AG09309 (cell line): ENCODE results near the gene TM6SF1.
"Not testable (repeated sequence)": the region's sequence is repeated elsewhere in the genome, so short reads cannot be mapped to it uniquely, and the experiment has no call there.

Experiments
- DNase-seq: peaks from one replicate; pipeline ENCODE4 v3.0.0-alpha.2; 2010; ENCODE audit warnings: low read depth
- H3K4me3 ChIP-seq: 2 replicates; pipeline ENCODE4 v1.5.1; 2011; ENCODE audit warnings: mild to moderate bottlenecking, low read depth, low read length, moderate library complexity; ENCODE audit not compliant: control insufficient read depth
- TF ChIP-seq, protein P1 (sequence below): IDR thresholded peaks from 2 replicates; pipeline ENCODE4 v1.5.1; 2011; ENCODE audit warnings: mild to moderate bottlenecking, low read depth, low read length, inconsistent platforms; ENCODE audit not compliant: insufficient read depth, control insufficient read depth; ENCODE audit errors: missing control alignments

Gene TM6SF1

GRCh38 chr15:83127547-83128150 is 20.2 kb downstream of the TM6SF1 start:
- DNase-seq = no peak
- TF ChIP-seq, protein P1, sequence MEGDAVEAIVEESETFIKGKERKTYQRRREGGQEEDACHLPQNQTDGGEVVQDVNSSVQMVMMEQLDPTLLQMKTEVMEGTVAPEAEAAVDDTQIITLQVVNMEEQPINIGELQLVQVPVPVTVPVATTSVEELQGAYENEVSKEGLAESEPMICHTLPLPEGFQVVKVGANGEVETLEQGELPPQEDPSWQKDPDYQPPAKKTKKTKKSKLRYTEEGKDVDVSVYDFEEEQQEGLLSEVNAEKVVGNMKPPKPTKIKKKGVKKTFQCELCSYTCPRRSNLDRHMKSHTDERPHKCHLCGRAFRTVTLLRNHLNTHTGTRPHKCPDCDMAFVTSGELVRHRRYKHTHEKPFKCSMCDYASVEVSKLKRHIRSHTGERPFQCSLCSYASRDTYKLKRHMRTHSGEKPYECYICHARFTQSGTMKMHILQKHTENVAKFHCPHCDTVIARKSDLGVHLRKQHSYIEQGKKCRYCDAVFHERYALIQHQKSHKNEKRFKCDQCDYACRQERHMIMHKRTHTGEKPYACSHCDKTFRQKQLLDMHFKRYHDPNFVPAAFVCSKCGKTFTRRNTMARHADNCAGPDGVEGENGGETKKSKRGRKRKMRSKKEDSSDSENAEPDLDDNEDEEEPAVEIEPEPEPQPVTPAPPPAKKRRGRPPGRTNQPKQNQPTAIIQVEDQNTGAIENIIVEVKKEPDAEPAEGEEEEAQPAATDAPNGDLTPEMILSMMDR = no peak
- no peak overlapping the region for H3K4me3 ChIP-seq

GRCh38 chr15:83129791-83130190 is 22.3 kb downstream of the TM6SF1 start:
- TF ChIP-seq, protein P1 = no peak
- no peak overlapping the region for H3K4me3 ChIP-seq
- no peak for DNase-seq

GRCh38 chr15:83132861-83133523 is 25.5 kb downstream of the TM6SF1 start:
- TF ChIP-seq, protein P1 = no peak
- no peak overlapping the region for H3K4me3 ChIP-seq
- DNase-seq = no peak

GRCh38 chr15:83142151-83142550 is 34.7 kb downstream of the TM6SF1 start:
- DNase-seq, H3K4me3 ChIP-seq: not testable (repeated sequence)

- DNase-seq = no peak
- no peak overlapping the region for H3K4me3 ChIP-seq
- TF ChIP-seq, protein P1 = no peak
Observed at GRCh38 chr15:83144771-83145170, 37.3 kb downstream of the TM6SF1 start.

DNA sequence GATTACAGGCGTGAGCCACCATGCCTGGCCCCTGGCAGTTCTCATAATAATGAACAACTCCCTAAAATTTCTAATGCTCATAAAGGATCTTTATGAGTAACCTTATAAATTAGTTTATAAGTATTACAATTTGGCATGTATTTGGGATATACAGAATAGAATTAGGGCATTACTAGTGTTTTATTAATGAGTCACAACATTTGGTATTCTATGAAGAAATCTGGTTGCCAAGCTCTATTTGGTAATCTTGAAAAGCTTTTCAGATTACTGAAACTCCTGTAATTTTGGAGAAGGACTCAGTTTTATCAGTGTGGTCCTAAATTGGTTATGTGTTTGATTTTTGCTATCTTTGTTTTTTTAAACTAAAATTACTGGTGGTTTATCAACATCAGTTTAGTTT is 45.8 kb downstream of the TM6SF1 start:
- TF ChIP-seq, protein P1 = no peak
- no peak for DNase-seq
- H3K4me3 ChIP-seq = no peak overlapping the region

- no peak overlapping the region for H3K4me3 ChIP-seq
- TF ChIP-seq, protein P1 = no peak
- no peak for DNase-seq
Observed at GRCh38 chr15:83155942-83156341, 48.5 kb downstream of the TM6SF1 start.
